ENCODE measurements around the gene UGT1A6.

UGT1A6 gene

GRCh38 chr2:233758141-233758540 is 65.5 kb downstream of the UGT1A6 start:
- H3K4me3 ChIP-seq (ENCODE audit: low read depth, low read length), result no peak overlapping the region
- no peak for DNase-seq (ENCODE audit: low read depth)
- no peak for TF ChIP-seq CTCF (IDR thresholded peaks at IDR 0.05; ENCODE audit: control insufficient read depth, extremely low read depth, insufficient read depth)

GRCh38 chr2:233758849-233759248 is 66.2 kb downstream of the UGT1A6 start:
- no peak for TF ChIP-seq CTCF (IDR thresholded peaks at IDR 0.05; ENCODE audit: control insufficient read depth, extremely low read depth, insufficient read depth)
- H3K4me3 ChIP-seq (ENCODE audit: low read depth, low read length), result no peak overlapping the region
- DNase-seq (ENCODE audit: low read depth), result no peak

- TF ChIP-seq CTCF (IDR thresholded peaks at IDR 0.05; ENCODE audit: control insufficient read depth, extremely low read depth, insufficient read depth), result no peak
- DNase-seq (ENCODE audit: low read depth), result no peak
- no peak within 1 kb of the TSS for H3K4me3 ChIP-seq (ENCODE audit: low read depth, low read length)
Measured at GRCh38 chr2:233760043-233760442, 67.4 kb downstream of the UGT1A6 start, which contains the start of gene UGT1A1. Gene UGT1A1, plus strand, starts transcription at chr2:233760270. Its CDS starts 18 bp downstream, at chr2:233760288.

GRCh38 chr2:233761040-233761769 is 68.5 kb downstream of the UGT1A6 start:
- no peak for TF ChIP-seq CTCF (IDR thresholded peaks at IDR 0.05; ENCODE audit: control insufficient read depth, extremely low read depth, insufficient read depth)
- DNase-seq (ENCODE audit: low read depth), result no peak
- H3K4me3 ChIP-seq (ENCODE audit: low read depth, low read length), result no peak overlapping the region

GRCh38 chr2:233764264-233764663 is 71.6 kb downstream of the UGT1A6 start:
- no peak for DNase-seq (ENCODE audit: low read depth)
- no peak for TF ChIP-seq CTCF (IDR thresholded peaks at IDR 0.05; ENCODE audit: control insufficient read depth, extremely low read depth, insufficient read depth)
- no peak overlapping the region for H3K4me3 ChIP-seq (ENCODE audit: low read depth, low read length)

GRCh38 chr2:233764761-233765160 is 72.1 kb downstream of the UGT1A6 start:
- no peak for DNase-seq (ENCODE audit: low read depth)
- TF ChIP-seq CTCF (IDR thresholded peaks at IDR 0.05; ENCODE audit: control insufficient read depth, extremely low read depth, insufficient read depth), result no peak
- H3K4me3 ChIP-seq (ENCODE audit: low read depth, low read length), result no peak overlapping the region

- DNase-seq (ENCODE audit: low read depth), result no peak
- no peak for TF ChIP-seq CTCF (IDR thresholded peaks at IDR 0.05; ENCODE audit: control insufficient read depth, extremely low read depth, insufficient read depth)
- no peak overlapping the region for H3K4me3 ChIP-seq (ENCODE audit: low read depth, low read length)
Measured at GRCh38 chr2:233766416-233766815, 73.7 kb downstream of the UGT1A6 start.
